ENCODE results near the gene STYXL2. TPM values are rescaled to one million over a fixed set of nuclear protein-coding genes. Genes with fewer than 3 reads are reported as not detected.
A peak's percentile ranks its signal among the peaks of the same experiment; 100 is the strongest.

STYXL2 gene
- total RNA-seq, 1 donor from 2014 or later, result 0.27 TPM

DNA sequence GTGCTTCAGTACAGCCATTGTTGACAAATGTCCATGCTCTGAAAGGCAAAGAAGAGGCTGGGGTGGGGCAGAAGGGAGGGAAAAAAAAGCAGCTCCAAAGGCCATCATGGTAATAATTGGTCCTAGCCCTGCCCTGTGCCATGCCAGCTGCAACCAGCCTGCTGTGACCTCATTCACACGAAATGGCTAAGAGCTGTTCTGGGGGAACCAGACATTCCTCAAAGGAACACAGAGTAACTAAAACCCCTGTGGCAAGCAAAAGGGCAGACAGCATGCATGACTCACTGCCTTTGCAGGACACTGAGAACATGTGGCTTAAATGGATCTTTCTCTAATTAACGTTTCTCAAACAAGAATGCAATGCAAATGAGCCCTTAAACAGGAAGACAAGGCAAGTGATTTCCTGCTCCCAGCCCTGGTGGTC lies 42.3 kb downstream of the STYXL2 start:
- Mint-ChIP-seq H3K9me3 (ENCODE audit: unreplicated experiment) (peaks cover 2% of the 10 kb centered on the region), H3K27ac (ENCODE audit: unreplicated experiment) (peak overlapping the region; percentile 89), H3K4me3 (ENCODE audit: unreplicated experiment) (peak overlapping the region; percentile 47), H3K27me3 (ENCODE audit: unreplicated experiment) (no peaks in the 10 kb centered on the region), H3K36me3 (ENCODE audit: unreplicated experiment) (no peaks in the 10 kb centered on the region), H3K4me1 (ENCODE audit: low read depth, unreplicated experiment) (peaks cover 24% of the 10 kb centered on the region)
- DNase-seq, result peak; percentile 54
- TF ChIP-seq, protein P1, sequence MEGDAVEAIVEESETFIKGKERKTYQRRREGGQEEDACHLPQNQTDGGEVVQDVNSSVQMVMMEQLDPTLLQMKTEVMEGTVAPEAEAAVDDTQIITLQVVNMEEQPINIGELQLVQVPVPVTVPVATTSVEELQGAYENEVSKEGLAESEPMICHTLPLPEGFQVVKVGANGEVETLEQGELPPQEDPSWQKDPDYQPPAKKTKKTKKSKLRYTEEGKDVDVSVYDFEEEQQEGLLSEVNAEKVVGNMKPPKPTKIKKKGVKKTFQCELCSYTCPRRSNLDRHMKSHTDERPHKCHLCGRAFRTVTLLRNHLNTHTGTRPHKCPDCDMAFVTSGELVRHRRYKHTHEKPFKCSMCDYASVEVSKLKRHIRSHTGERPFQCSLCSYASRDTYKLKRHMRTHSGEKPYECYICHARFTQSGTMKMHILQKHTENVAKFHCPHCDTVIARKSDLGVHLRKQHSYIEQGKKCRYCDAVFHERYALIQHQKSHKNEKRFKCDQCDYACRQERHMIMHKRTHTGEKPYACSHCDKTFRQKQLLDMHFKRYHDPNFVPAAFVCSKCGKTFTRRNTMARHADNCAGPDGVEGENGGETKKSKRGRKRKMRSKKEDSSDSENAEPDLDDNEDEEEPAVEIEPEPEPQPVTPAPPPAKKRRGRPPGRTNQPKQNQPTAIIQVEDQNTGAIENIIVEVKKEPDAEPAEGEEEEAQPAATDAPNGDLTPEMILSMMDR (IDR thresholded peaks at IDR 0.05; ENCODE audit: partially characterized antibody, unreplicated experiment), result no peak

DNA sequence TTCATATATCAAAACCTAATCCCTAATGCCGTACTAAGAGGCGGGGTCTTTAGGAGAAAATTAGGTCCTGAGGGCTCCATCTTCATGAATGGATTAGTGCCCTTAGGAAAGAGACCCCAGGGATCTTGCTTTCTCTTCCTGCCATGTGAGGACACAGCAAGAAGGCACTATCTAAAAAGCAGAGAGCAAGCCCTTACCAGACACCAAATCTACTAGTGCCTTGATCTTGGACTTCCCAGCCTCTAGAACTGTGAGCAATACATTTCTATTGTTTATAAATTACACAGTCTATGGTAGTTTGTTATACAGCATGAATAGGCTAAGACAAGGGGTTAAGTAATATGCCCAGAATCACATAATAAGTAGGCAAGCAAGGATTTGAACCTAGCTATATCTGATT lies 42.9 kb downstream of the STYXL2 start:
- Mint-ChIP-seq H3K36me3 (ENCODE audit: unreplicated experiment) (no peaks in the 10 kb centered on the region), H3K4me3 (ENCODE audit: unreplicated experiment) (peak overlapping the region; percentile 83), H3K27me3 (ENCODE audit: unreplicated experiment) (no peaks in the 10 kb centered on the region), H3K27ac (ENCODE audit: unreplicated experiment) (peak overlapping the region; percentile 89), H3K9me3 (ENCODE audit: unreplicated experiment) (peaks cover 2% of the 10 kb centered on the region), H3K4me1 (ENCODE audit: low read depth, unreplicated experiment) (peaks cover 24% of the 10 kb centered on the region)
- no peak for DNase-seq
- TF ChIP-seq, protein P1 (IDR thresholded peaks at IDR 0.05; ENCODE audit: partially characterized antibody, unreplicated experiment), result no peak

DNA sequence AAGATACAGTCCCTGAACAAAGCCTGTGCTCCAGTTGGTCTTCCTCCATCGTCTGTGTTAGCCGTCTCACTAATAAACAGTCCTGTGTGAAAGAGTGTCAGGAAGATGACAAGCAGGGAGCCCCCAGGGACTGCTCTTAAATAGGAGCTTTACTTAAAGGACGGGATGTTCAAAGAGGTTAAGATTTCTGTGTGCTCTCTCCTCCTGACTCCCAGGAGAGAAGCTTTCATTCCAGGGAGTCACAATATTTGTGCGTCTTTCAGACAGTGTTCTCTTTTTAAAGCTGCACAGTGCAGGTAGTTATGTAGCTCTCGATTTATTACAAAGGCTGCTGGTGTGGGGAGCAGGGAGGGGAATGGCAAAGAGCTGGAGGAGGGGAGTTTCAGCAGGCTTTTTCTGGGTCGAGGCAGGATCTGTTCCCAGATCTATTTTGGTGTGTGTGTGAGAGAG lies 43.5 kb downstream of the STYXL2 start:
- Mint-ChIP-seq H3K9me3 (ENCODE audit: unreplicated experiment) (peaks cover 3% of the 10 kb centered on the region), H3K4me3 (ENCODE audit: unreplicated experiment) (peak overlapping the region; percentile 83), H3K36me3 (ENCODE audit: unreplicated experiment) (peaks cover 2% of the 10 kb centered on the region), H3K27me3 (ENCODE audit: unreplicated experiment) (no peaks in the 10 kb centered on the region), H3K4me1 (ENCODE audit: low read depth, unreplicated experiment) (peaks cover 24% of the 10 kb centered on the region), H3K27ac (ENCODE audit: unreplicated experiment) (peak overlapping the region; percentile 89)
- TF ChIP-seq, protein P1 (IDR thresholded peaks at IDR 0.05; ENCODE audit: partially characterized antibody, unreplicated experiment), result no peak
- DNase-seq, result peak; percentile 56

DNA sequence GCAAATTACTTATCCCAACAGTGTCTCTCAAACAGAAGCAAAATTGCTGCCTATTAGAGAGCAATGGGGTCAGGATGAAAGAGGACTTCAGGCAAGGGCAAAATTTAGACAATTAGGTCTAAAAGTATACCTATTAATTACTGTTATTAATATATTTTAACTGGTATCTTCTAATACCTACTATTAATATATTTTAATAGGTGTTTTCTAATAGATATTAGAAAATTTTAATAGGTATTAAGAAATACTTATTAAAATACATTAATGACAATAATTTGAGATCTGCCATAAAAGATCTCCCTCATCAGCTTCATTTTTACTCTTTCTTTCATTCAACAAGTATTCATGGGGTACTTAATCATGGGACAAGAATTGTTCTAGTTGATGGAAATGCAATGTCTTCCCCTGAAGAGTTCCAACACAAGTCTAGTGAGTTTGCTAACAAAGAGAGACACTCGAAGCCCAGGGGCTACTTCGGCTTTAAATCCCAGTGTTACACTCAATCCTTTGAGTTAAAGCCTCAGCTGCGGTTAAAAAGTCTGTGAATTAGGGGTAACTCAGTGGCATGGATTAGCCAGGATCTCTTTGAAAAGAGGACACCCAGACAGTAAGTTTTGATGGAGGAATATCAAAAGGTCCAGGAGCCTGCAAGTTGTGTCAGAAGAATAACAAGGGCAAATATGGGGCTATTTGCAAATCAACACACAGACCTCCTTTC lies 44.1 kb downstream of the STYXL2 start:
- TF ChIP-seq, protein P1 (IDR thresholded peaks at IDR 0.05; ENCODE audit: partially characterized antibody, unreplicated experiment), result no peak
- H3K4me1 Mint-ChIP-seq (ENCODE audit: low read depth, unreplicated experiment), result peaks cover 24% of the 10 kb centered on the region
- peak overlapping the region; percentile 89 for H3K27ac Mint-ChIP-seq (ENCODE audit: unreplicated experiment)
- H3K4me3 Mint-ChIP-seq (ENCODE audit: unreplicated experiment), result peak overlapping the region; percentile 83
- peaks cover 5% of the 10 kb centered on the region for H3K9me3 Mint-ChIP-seq (ENCODE audit: unreplicated experiment)
- H3K36me3 Mint-ChIP-seq (ENCODE audit: unreplicated experiment), result peaks cover 5% of the 10 kb centered on the region
- no peaks in the 10 kb centered on the region for H3K27me3 Mint-ChIP-seq (ENCODE audit: unreplicated experiment)
- no peak for DNase-seq

DNA sequence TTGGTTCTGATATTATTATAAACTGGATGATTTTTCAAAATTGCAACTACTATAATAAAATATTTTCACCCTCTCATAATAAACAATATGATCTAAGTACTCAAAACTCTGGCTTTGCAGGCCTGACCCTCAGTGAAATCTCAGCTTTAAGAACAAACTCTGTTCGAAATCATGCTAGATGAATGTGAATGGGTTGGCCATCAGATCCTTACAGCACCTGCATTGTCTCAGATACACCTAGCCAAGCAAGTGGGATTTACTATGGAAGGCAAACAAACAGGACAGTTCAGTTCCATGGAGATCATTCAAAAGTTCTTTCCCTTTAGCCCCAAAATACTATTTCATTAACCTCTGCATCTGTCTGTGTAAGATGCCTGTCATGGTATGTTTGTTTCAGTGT lies 44.8 kb downstream of the STYXL2 start:
- no peak overlapping the region for H3K27ac Mint-ChIP-seq (ENCODE audit: unreplicated experiment)
- H3K9me3 Mint-ChIP-seq (ENCODE audit: unreplicated experiment), result peaks cover 7% of the 10 kb centered on the region
- peaks cover 24% of the 10 kb centered on the region for H3K4me1 Mint-ChIP-seq (ENCODE audit: low read depth, unreplicated experiment)
- H3K4me3 Mint-ChIP-seq (ENCODE audit: unreplicated experiment), result no peak overlapping the region
- TF ChIP-seq, protein P1 (IDR thresholded peaks at IDR 0.05; ENCODE audit: partially characterized antibody, unreplicated experiment), result no peak
- no peaks in the 10 kb centered on the region for H3K27me3 Mint-ChIP-seq (ENCODE audit: unreplicated experiment)
- peaks cover 8% of the 10 kb centered on the region for H3K36me3 Mint-ChIP-seq (ENCODE audit: unreplicated experiment)
- no peak for DNase-seq
